Left ventricle myocardium inferior (tissue), 1 donor: ENCODE data around the gene FGD4. TPM values are rescaled to one million over a fixed set of nuclear protein-coding genes. Genes with fewer than 3 reads are reported as not detected.

Experiments used
- DNase-seq: peaks from one replicate; pipeline ENCODE4 v3.0.0-alpha.2; 2020
- H3K27ac ChIP-seq: fragments of 200-600 bp; replicated peaks from 2 replicates; pipeline ENCODE4 v1.8.0; 2021
- H3K27me3 ChIP-seq: fragments of 200-600 bp; 2 replicates; pipeline ENCODE4 v1.8.0; 2021; ENCODE audit warnings: low read depth
- H3K36me3 ChIP-seq: fragments of 200-600 bp; 2 replicates; pipeline ENCODE4 v1.8.0; 2021
- H3K4me1 ChIP-seq: fragments of 200-600 bp; 2 replicates; pipeline ENCODE4 v1.8.0; 2021
- H3K4me3 ChIP-seq: fragments of 200-600 bp; 2 replicates; pipeline ENCODE4 v1.8.0; 2021; ENCODE audit warnings: mild to moderate bottlenecking, moderate library complexity
- H3K9me3 ChIP-seq: fragments of 200-600 bp; replicated peaks from 2 replicates; pipeline ENCODE4 v1.8.0; 2021
- intact Hi-C: fragments of 100-400 bp; cut with micrococcal nuclease; formaldehyde crosslinking; loops from one replicate; pipeline ENCODE4 v1.11.0; 2022
- total RNA-seq: library from RNA; stranded (reverse); fragmentation: NEBNext Ultra II Directional; extraction: Animal tissue kit (Norgen Biotek cat#: 25700); gene quantifications from one replicate; pipeline ENCODE4 v1.2.1, GENCODE V29; 2021
- TF ChIP-seq, protein P1 (sequence below): fragments of 200-600 bp; IDR thresholded peaks from 2 replicates; pipeline ENCODE4 v1.8.0; 2021; ENCODE audit warnings: antibody characterized with exemption, mild to moderate bottlenecking, borderline replicate concordance
- donor health status: DM: no; HTN: yes; CAD: no; lungs with severe emphysema.

Gene FGD4
- total RNA-seq, 1 donor from 2014 or later = 30.5 TPM

DNA sequence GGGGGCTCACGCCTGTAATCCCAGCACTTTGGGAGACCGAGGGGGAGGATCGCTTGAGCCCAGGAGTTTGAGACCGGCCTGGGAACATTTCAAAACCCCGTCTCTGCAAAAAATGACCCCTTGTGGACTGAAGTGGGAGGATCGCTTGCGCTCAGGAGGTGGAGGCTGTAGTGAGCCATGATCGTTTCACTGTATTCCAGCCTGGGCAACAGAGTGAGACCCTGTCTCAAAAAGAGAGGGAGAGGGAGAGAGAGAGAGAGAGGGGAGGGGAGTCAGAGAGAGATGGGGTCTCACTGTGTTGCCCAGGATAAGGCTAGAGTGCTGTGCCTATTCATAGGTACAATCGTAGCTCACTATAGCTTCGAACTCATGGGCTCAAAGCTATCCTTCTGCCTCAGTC lies 2.8 kb downstream of the FGD4 start:
- Histone ChIP-seq H3K9me3 (no peaks in the 10 kb centered on the region), H3K27ac (no peak overlapping the region), H3K27me3 (no peaks in the 10 kb centered on the region), H3K36me3 (peaks cover 3% of the 10 kb centered on the region), H3K4me1 (peaks cover 23% of the 10 kb centered on the region), H3K4me3 (no peak overlapping the region)
- no peak for DNase-seq
- TF ChIP-seq, protein P1, sequence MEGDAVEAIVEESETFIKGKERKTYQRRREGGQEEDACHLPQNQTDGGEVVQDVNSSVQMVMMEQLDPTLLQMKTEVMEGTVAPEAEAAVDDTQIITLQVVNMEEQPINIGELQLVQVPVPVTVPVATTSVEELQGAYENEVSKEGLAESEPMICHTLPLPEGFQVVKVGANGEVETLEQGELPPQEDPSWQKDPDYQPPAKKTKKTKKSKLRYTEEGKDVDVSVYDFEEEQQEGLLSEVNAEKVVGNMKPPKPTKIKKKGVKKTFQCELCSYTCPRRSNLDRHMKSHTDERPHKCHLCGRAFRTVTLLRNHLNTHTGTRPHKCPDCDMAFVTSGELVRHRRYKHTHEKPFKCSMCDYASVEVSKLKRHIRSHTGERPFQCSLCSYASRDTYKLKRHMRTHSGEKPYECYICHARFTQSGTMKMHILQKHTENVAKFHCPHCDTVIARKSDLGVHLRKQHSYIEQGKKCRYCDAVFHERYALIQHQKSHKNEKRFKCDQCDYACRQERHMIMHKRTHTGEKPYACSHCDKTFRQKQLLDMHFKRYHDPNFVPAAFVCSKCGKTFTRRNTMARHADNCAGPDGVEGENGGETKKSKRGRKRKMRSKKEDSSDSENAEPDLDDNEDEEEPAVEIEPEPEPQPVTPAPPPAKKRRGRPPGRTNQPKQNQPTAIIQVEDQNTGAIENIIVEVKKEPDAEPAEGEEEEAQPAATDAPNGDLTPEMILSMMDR = no peak
- intact Hi-C loops = no loop called here

DNA sequence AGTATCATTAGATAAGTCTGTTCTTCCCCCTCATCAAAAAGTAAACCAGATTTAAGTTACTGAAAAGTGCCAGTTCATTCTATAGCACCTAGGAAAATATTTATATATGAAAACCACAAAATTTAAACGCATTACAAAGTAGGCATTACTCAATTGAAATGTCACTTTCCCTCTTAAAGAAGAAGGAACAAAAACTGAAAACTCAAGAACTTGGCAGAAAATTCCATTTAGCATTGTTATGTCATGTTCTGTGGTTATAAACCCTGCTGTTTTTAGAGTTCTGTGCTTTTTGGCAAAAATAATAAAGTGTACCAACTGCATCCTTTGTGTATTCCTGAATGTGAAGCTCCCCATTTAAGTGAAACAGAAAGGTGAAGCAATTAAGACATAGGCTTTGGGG lies 3.6 kb downstream of the FGD4 start:
- intact Hi-C loops = no loop called here
- H3K36me3 ChIP-seq = peaks cover 3% of the 10 kb centered on the region
- no peaks in the 10 kb centered on the region for H3K9me3 ChIP-seq
- TF ChIP-seq, protein P1 = no peak
- H3K27ac ChIP-seq = no peak overlapping the region
- DNase-seq = no peak
- H3K4me3 ChIP-seq = no peak overlapping the region
- no peaks in the 10 kb centered on the region for H3K27me3 ChIP-seq
- peaks cover 23% of the 10 kb centered on the region for H3K4me1 ChIP-seq

DNA sequence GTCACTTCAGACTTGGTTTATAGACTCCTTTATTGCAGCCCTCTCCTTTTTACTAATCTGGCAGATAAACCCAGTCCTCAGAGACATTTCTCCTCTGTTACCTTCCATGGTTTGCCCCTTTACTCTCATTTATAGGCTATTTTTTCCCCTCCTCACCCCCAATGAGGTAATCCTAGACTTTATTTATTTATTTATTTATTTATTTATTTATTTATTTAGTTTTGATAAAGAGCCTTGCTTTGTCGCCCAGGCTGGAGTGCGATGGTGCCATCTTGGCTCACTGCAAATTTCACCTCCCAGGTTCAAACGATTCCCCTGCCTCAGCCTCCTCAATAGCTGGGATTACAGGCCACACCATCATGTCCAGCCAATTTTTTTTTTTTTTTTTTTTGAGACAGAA lies 8.4 kb downstream of the FGD4 start:
- no peak for DNase-seq
- no peak overlapping the region for H3K27ac ChIP-seq
- no peaks in the 10 kb centered on the region for H3K4me1 ChIP-seq
- no peaks in the 10 kb centered on the region for H3K27me3 ChIP-seq
- H3K4me3 ChIP-seq = no peak overlapping the region
- intact Hi-C loops = no loop called here
- H3K36me3 ChIP-seq = peaks cover 3% of the 10 kb centered on the region
- TF ChIP-seq, protein P1 = no peak
- no peaks in the 10 kb centered on the region for H3K9me3 ChIP-seq

DNA sequence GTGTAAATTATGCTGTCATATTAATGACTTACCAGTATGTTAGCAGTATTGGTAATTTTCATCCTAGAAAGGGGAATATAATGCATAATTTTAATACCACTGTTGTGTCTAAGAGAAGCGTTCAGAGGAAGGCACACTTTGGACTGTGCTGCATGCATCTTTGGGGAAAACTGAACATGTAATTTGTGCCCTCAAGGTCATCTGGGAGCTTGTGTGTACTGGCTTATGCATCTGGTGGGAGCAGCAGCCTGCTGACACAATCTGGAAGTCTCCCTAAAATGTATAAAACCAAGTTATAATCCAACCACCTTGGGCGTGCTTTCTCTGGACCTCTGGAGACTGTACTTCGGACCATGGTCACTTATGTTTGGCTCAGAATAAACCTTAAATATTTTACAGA lies 14.1 kb downstream of the FGD4 start:
- Histone ChIP-seq H3K4me1 (peaks cover 4% of the 10 kb centered on the region), H3K36me3 (no peaks in the 10 kb centered on the region), H3K4me3 (no peak overlapping the region), H3K9me3 (no peaks in the 10 kb centered on the region), H3K27me3 (no peaks in the 10 kb centered on the region), H3K27ac (no peak overlapping the region)
- intact Hi-C loops = no loop called here
- no peak for DNase-seq
- TF ChIP-seq, protein P1 = no peak

DNA sequence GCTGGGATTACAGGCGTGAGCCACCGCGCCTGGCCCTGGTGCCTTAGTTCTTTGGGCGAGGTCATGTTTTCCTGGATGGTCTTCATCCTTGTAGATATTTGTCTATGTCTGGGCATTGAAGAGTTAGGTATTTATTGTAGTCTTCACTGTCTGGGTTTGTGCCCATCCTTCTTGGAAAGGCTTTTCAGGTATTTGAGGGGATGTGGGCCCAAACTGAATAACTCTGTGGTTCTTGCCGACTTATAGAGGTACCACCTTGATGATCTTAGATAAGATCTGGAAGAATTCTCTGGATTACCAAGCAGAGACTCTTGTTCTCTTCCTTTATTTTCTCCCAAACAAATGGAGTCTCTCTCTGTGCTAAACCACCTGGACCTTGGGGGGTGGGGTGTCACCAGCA lies 18.9 kb downstream of the FGD4 start:
- intact Hi-C loops = no loop called here
- no peaks in the 10 kb centered on the region for H3K36me3 ChIP-seq
- no peaks in the 10 kb centered on the region for H3K27me3 ChIP-seq
- H3K27ac ChIP-seq = no peak overlapping the region
- no peaks in the 10 kb centered on the region for H3K9me3 ChIP-seq
- peaks cover 29% of the 10 kb centered on the region for H3K4me1 ChIP-seq
- H3K4me3 ChIP-seq = no peak overlapping the region
- TF ChIP-seq, protein P1 = no peak
- DNase-seq = no peak

DNA sequence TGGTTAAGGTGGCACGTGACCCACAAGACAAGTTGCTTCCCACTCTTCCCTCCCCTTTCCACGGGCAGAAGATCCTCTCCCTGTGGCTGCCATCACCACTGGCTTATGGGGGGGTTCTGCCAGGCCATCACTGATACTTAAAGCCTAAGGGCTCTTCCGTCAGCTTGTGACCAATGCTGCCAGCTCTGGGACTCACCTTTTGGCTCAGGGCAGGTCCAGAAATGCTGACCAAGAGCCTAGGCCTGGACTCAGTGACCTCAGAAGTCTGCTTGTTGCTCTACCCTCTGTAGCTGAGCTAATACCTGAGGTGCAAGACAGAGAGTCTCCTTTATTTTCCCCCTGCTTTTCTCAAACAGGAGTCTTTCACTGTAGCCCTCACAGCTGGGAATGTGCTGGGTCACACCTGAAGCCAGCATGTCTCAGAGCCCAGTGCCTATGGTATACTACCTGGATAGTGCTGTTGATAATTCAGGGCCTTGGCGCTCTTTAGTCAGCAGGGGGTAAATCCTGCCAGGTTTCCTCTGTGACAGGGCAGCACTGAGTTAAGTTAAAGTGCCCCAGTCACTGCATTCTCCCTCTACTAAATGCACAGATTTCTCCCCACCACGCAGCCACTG lies 19.7 kb downstream of the FGD4 start:
- DNase-seq = no peak
- no peaks in the 10 kb centered on the region for H3K36me3 ChIP-seq
- intact Hi-C loops = no loop called here
- no peak overlapping the region for H3K4me3 ChIP-seq
- H3K27me3 ChIP-seq = no peaks in the 10 kb centered on the region
- TF ChIP-seq, protein P1 = no peak
- H3K27ac ChIP-seq = no peak overlapping the region
- H3K9me3 ChIP-seq = no peaks in the 10 kb centered on the region
- H3K4me1 ChIP-seq = peaks cover 30% of the 10 kb centered on the region
